Upper lobe of left lung (tissue), 6 donors: ENCODE measurements around the gene ITGA1. TPM values are rescaled to one million over a fixed set of nuclear protein-coding genes. Genes with fewer than 3 reads are reported as not detected.

Experiments
- ATAC-seq, 2 donors: fragments of 200-7000 bp; cut with Tn5 transposase; one replicate each; pipeline ENCODE4 v1.9.1; 2022; ENCODE audit warnings: mild to moderate bottlenecking in 2 of 2, moderate library complexity in 2 of 2; ENCODE audit not compliant: low FRiP score in 2 of 2
- DNase-seq, 2 donors: peaks; one replicate each; pipeline ENCODE4 v3.0.0-alpha.2; 2019 to 2020
- H3K27ac ChIP-seq, 4 donors: fragments of 200-600 bp; sonication (generic); one replicate each; pipeline ENCODE4 v1.5.1; 2016 to 2019
- H3K27me3 ChIP-seq, 4 donors: fragments of 200-600 bp; sonication (generic); one replicate each; pipeline ENCODE4 v1.5.1; 2017 to 2019
- H3K36me3 ChIP-seq, 4 donors: fragments of 200-600 bp; sonication (generic); one replicate each; pipeline ENCODE4 v1.5.1; 2016 to 2019
- H3K4me1 ChIP-seq, 4 donors: fragments of 200-600 bp; sonication (generic); one replicate each; pipeline ENCODE4 v1.5.1; 2018 to 2019
- H3K4me3 ChIP-seq, 4 donors: fragments of 200-600 bp; sonication (generic); one replicate each; pipeline ENCODE4 v1.5.1; 2017 to 2019; ENCODE audit warnings: mild to moderate bottlenecking in 2 of 4, moderate library complexity in 1 of 4
- H3K9me3 ChIP-seq, 4 donors: fragments of 200-600 bp; sonication (generic); one replicate each; pipeline ENCODE4 v1.5.1; 2018 to 2019
- EP300 ChIP-seq, 4 donors: sonication (generic); formaldehyde crosslinking; IDR thresholded peaks; one replicate each; pipeline ENCODE4 v1.5.1; 2017; ENCODE audit warnings: antibody characterized with exemption in 4 of 4, control low read depth in 2 of 4
- POLR2A ChIP-seq, 4 donors: fragments of 450-650 bp; IDR thresholded peaks; one replicate each; pipeline ENCODE4 v1.5.1; 2016 to 2017; ENCODE audit warnings: antibody characterized with exemption in 4 of 4, mild to moderate bottlenecking in 2 of 4
- POLR2AphosphoS5 ChIP-seq, 2 donors: sonication (generic); formaldehyde crosslinking; IDR thresholded peaks; one replicate each; pipeline ENCODE4 v1.5.1; 2017; ENCODE audit warnings: antibody characterized with exemption in 2 of 2
- WGBS, 2 donors: methylation state at CpG; one replicate each; pipeline ENCODE4 v1.1.5; 2017 to 2018; 5-methylcytosine and 5-hydroxymethylcytosine counted together
- total RNA-seq, 6 donors: library from RNA; depleted of rRNA in 4 of 6; stranded (reverse); fragments of >200 nt in 4 of 6; gene quantifications; one replicate each; pipeline versions ENCODE4 v1.1.0 to v1.2.1, GENCODE V29; 2016 to 2021
- TF ChIP-seq, protein P1 (sequence below), 6 experiments: fragments of 450-650 bp in 4 of 6; fragments of 200-600 bp in 2 of 6; sonication (generic) in 2 of 6; IDR thresholded peaks; one replicate each; pipeline ENCODE4 v1.5.1; 2016 to 2019; ENCODE audit warnings: antibody characterized with exemption in 6 of 6
- donor health status: DM: no; HTN: no; CAD: no; lungs with moderate emphysema.
- donor health status: DM: no; HTN: yes; CAD: no; lungs with severe emphysema.

Gene ITGA1
- total RNA-seq, 6 donors from 2014 or later: 19.9 to 134 (median 60.8) TPM

DNA sequence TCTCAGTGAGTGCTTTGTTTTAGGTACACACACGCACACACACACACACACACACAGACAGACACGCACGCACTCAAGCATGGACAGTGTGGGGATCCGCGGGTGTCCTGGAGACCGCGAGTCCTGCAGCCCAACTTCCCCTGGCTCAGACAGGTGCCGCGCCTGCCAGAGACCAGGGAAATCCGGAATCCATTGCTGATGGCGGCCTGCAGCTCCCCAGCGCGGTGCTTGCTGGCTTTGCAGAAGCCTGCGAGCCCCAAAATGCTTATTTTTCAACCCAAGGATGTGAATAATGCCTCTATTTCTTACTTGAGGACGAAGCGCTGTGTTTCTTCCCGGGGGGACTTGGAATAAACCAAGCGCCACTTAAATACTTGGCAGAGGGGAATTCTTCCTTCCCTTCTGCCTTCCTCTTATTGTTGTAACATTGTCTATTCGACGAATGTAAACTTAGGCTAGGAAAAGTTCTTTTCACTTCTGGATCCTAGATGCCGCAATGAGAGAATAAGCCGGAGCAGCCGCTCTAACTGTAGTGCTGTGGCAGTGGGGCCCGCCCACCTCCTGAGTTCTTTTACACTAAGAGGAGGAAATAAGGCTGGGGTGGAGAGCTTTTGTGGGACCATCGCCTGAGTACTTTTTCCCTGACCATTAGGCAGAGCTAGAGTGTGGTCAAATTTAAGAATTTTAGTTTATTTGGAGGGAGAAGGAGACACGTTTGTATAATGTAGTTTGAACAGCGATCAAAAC, 202.2 kb downstream of the ITGA1 start:
- WGBS, 2 donors: 4 to 5% methylated on average over 16 to 27 of the region's 27 CpGs
- ATAC-seq (peak; percentile 63 to 80), DNase-seq (peak; percentile 55 to 56)
- H3K36me3 ChIP-seq: no peaks in the 10 kb centered on the region
- no peak for TF ChIP-seq POLR2A (IDR thresholded peaks at IDR 0.05)
- TF ChIP-seq, protein P1, sequence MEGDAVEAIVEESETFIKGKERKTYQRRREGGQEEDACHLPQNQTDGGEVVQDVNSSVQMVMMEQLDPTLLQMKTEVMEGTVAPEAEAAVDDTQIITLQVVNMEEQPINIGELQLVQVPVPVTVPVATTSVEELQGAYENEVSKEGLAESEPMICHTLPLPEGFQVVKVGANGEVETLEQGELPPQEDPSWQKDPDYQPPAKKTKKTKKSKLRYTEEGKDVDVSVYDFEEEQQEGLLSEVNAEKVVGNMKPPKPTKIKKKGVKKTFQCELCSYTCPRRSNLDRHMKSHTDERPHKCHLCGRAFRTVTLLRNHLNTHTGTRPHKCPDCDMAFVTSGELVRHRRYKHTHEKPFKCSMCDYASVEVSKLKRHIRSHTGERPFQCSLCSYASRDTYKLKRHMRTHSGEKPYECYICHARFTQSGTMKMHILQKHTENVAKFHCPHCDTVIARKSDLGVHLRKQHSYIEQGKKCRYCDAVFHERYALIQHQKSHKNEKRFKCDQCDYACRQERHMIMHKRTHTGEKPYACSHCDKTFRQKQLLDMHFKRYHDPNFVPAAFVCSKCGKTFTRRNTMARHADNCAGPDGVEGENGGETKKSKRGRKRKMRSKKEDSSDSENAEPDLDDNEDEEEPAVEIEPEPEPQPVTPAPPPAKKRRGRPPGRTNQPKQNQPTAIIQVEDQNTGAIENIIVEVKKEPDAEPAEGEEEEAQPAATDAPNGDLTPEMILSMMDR (IDR thresholded peaks at IDR 0.05): peak in 2 of 6 experiments; percentile 15 to 36
- peaks cover 0 to 2% (median 0%) of the 10 kb centered on the region in 4 donors for H3K27me3 ChIP-seq
- no peaks in the 10 kb centered on the region for H3K9me3 ChIP-seq
- peaks cover 12 to 26% (median 13%) of the 10 kb centered on the region in 4 donors for H3K4me1 ChIP-seq
- peak overlapping the region; percentile 37 to 82 (median 59) for H3K27ac ChIP-seq
- peak overlapping the region; percentile 63 to 79 (median 66) for H3K4me3 ChIP-seq

DNA sequence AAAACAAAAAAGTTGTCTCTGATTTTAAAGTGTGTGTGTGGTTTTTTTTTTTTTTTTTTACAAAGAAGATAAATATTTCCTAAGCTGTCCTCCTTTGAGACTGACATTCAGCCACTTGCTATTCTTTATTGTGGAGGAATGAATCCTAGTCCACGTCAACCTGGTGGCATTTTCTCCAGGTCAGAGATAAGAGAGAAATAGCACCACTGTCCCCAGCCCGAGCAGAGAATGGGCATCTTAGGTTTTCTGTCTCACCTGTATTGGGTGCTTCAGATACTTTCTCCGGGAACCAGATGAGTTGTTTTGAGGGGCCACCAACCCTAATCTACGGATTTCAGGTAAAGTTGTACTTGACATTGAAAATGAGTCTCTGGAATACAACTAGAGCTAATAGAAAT, 202.8 kb downstream of the ITGA1 start:
- TF ChIP-seq, protein P1 (IDR thresholded peaks at IDR 0.05): no peak
- TF ChIP-seq POLR2AphosphoS5 (IDR thresholded peaks at IDR 0.05): no peak
- TF ChIP-seq POLR2A (IDR thresholded peaks at IDR 0.05): no peak
- no peak for TF ChIP-seq EP300 (IDR thresholded peaks at IDR 0.05)
- DNase-seq (no peak), ATAC-seq (no peak)
- H3K4me3 ChIP-seq: peak overlapping the region in 3 of 4 donors; percentile 63 to 67 (median 64)
- H3K27ac ChIP-seq: peak overlapping the region in 2 of 4 donors; percentile 37 to 82
- H3K9me3 ChIP-seq: no peaks in the 10 kb centered on the region
- H3K4me1 ChIP-seq: peaks cover 12 to 26% (median 13%) of the 10 kb centered on the region in 4 donors
- no peaks in the 10 kb centered on the region for H3K36me3 ChIP-seq
- 46% methylated on average over 4 of the region's 4 CpGs for WGBS, 2 donors
- H3K27me3 ChIP-seq: peaks cover 0 to 2% (median 0%) of the 10 kb centered on the region in 4 donors

DNA sequence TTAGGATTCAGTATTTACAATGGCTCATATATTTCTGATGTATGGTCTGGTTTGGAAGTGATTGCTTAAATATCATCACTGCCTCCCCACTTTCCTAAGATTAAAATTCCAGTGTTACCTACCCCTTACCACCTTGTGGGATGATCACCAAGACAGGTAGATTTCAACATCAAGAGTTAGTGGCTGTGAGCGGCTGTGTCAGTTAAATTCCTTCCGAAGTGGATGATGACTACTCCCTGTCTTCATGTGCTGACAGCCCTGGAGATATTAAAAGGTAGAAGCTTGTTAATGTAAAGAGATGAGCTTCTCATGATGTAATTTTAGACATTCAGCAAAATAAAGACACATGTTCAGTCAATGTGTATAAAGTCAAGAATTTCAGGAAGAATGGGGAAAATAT, 205.7 kb downstream of the ITGA1 start:
- peaks cover 10 to 17% (median 11%) of the 10 kb centered on the region in 4 donors for H3K4me1 ChIP-seq
- no peak for DNase-seq
- peaks cover 0 to 2% (median 0%) of the 10 kb centered on the region in 4 donors for H3K27me3 ChIP-seq
- ATAC-seq: no peak
- peak overlapping the region in 1 of 4 donors; percentile 63 for H3K4me3 ChIP-seq
- H3K27ac ChIP-seq: no peak overlapping the region
- H3K9me3 ChIP-seq: no peaks in the 10 kb centered on the region
- WGBS, 2 donors: 96 to 98% methylated on average over 2 of the region's 2 CpGs
- no peaks in the 10 kb centered on the region for H3K36me3 ChIP-seq
- TF ChIP-seq EP300 (IDR thresholded peaks at IDR 0.05) (no peak), POLR2A (IDR thresholded peaks at IDR 0.05) (no peak)

DNA sequence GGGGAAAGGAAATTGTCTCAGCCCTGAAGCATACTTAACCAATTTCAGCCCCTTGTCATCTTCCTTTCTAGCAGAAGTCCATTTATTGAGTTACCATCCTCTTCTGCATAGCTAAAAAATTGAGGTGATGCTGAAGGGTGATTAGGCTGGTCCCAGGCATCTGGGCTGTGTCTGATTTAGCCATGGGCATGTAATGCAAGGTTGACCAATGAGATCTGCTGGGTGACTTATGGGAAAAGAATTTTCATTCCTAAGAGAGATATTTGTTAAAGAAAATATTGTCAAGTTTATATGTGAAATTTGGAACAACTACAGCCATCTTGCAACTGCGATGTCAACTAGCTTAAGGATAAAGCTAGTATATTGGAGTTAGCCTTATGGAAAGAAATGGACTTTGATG, 206.6 kb downstream of the ITGA1 start:
- WGBS, 2 donors: 98 to 100% methylated on average over 1 of the region's 1 CpG
- TF ChIP-seq, protein P1 (IDR thresholded peaks at IDR 0.05): no peak
- TF ChIP-seq POLR2A (IDR thresholded peaks at IDR 0.05): no peak
- TF ChIP-seq EP300 (IDR thresholded peaks at IDR 0.05): no peak
- no peak for TF ChIP-seq POLR2AphosphoS5 (IDR thresholded peaks at IDR 0.05)
- Histone ChIP-seq H3K36me3 (no peaks in the 10 kb centered on the region), H3K9me3 (no peaks in the 10 kb centered on the region), H3K27me3 (peaks cover 0 to 2% (median 0%) of the 10 kb centered on the region in 4 donors), H3K4me3 (no peak overlapping the region), H3K4me1 (peaks cover 3 to 8% (median 4%) of the 10 kb centered on the region in 4 donors), H3K27ac (no peak overlapping the region)
- no peak for DNase-seq
- ATAC-seq: no peak

DNA sequence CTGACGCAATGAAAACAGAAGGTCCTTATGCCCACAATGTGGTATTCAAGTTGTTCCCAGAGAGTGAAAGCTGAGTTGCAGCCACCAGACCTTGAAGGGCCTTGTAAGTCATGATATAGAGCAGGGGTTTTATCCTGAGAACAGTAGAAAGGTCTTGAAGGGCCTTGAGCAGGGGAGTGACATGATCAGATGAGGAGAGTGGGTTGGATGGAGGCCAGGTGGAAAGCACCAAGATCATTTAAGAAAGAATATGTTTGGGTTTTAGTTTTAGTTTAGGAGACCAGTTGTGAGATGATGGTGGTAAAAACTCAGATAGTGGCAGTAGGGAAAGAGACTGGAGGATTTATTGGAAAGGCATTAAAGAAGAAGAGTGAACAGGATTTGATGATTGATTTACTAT, 207.4 kb downstream of the ITGA1 start:
- ATAC-seq (no peak), DNase-seq (no peak)
- Histone ChIP-seq H3K36me3 (no peaks in the 10 kb centered on the region), H3K4me3 (no peak overlapping the region), H3K4me1 (peaks cover 2 to 4% (median 3%) of the 10 kb centered on the region in 4 donors), H3K27ac (no peak overlapping the region), H3K27me3 (no peaks in the 10 kb centered on the region), H3K9me3 (no peaks in the 10 kb centered on the region)
- TF ChIP-seq POLR2A (IDR thresholded peaks at IDR 0.05): no peak
- TF ChIP-seq EP300 (IDR thresholded peaks at IDR 0.05): no peak
- TF ChIP-seq, protein P1 (IDR thresholded peaks at IDR 0.05): no peak
- TF ChIP-seq POLR2AphosphoS5 (IDR thresholded peaks at IDR 0.05): no peak
- WGBS, 2 donors: 87 to 100% methylated on average over 1 of the region's 1 CpG
